ENCODE results near the gene VPS13D.
"Not testable (repeated sequence)": the region's sequence is repeated elsewhere in the genome, so short reads cannot be mapped to it uniquely, and the experiment has no call there.

The VPS13D gene

DNA sequence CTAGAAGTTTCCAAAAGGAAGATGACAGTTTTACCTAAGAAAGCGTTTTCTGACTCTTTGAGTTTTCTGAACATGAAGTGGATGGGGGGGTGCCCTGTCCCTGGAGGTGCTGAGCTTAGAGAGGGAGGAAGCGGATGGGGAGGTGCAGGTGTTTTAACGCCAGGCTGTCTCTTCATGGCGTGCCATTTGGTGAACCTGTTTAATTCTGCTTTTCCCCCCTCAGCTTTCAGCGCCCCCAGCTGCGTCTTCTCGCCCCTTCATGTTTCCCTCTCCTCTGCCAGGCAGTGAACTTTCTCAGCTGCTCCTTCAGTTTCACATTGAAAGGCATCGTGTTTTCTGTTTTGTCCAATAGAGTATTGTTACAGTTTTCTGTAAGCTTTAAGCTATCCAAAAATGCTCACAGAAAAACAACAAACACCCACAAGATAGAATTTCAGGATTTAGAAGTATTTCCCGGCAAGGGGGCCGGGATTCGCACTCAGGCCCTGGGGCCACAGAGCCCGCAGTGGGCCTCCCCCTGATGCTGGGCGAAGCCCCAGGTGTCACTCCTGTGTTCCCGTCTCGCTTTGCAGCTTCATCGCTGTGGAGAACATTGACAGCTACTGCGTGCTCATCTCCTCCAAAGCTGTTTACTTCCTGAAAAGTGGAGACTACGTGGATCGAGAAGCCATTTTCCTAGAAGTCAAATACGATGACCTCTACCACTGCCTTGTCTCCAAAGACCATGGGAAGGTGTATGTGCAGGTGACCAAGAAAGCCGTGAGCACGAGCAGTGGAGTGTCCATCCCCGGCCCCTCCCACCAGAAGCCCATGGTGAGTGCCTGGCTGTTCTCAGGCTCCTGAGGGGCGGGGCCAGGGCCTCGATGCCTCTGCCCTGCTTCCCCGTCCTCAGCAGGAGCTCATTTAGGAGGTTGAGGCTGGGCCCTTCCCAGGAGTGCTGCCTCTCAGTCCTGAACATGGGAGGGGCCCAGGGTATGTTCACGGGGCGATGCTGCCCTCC is 276.8 kb downstream of the VPS13D start:
- DNase-seq (ENCODE audit: low read depth, low spot score): no peak
- no peak overlapping the region for H3K4me3 ChIP-seq (ENCODE audit: low read length)

DNA sequence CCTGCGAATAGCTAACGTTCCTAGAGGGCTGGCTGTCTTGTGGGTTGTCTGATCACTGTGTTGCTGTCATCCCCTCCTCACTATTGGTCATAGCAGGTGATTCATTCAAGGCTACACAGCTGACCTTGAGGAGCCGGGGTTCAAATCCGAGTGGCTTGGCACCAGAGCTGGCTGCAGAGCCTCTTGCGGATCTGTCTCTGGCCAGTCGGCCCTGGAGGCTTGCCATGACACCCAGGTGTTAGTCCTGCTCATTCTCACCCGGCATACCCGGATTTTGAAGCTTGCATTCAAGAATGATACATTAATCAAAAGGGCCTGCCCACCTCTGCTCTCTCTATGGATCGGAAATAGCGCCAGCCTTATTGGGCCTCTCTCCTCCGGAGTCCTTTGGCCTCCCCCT is 277.8 kb downstream of the VPS13D start:
- no peak for DNase-seq (ENCODE audit: low read depth, low spot score)
- no peak overlapping the region for H3K4me3 ChIP-seq (ENCODE audit: low read length)

DNA sequence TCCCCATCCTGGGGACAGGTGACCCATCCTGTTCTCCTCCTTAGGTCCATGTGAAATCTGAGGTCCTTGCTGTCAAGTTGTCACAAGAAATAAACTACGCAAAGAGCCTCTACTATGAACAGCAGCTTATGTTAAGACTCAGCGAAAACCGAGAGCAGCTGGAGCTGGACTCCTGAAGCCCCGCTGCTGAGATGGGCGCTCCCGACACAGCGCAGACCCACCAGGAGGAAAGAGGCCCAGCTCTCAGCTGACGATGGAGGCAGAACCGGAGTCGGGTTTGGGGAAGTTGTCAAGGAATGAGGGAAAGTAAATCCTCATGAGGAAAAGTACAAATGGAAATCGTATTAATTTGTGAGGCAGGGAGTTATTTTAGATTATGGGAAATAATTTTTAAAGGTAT is 279.0 kb downstream of the VPS13D start:
- no peak for DNase-seq (ENCODE audit: low read depth, low spot score)
- no peak overlapping the region for H3K4me3 ChIP-seq (ENCODE audit: low read length)

DNA sequence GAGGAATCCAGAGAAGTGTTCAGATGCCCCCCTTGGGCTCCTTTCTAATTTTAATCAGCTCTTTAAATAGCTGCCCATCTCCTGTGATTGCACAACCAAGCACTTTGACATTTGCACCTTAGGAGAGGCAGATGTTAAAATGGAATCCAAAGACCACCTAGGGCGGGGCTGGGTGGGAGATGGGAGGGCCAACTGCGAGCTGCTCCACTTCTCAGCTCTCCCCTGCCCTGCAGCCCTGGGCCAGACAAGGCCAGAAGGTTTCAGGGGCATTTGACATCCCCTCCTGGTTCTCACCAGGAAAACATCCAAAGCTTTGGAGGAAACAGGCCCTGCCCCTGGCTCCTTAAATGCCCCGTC is 281.3 kb downstream of the VPS13D start:
- H3K4me3 ChIP-seq (ENCODE audit: low read length): no peak overlapping the region
- DNase-seq (ENCODE audit: low read depth, low spot score): no peak

DNA sequence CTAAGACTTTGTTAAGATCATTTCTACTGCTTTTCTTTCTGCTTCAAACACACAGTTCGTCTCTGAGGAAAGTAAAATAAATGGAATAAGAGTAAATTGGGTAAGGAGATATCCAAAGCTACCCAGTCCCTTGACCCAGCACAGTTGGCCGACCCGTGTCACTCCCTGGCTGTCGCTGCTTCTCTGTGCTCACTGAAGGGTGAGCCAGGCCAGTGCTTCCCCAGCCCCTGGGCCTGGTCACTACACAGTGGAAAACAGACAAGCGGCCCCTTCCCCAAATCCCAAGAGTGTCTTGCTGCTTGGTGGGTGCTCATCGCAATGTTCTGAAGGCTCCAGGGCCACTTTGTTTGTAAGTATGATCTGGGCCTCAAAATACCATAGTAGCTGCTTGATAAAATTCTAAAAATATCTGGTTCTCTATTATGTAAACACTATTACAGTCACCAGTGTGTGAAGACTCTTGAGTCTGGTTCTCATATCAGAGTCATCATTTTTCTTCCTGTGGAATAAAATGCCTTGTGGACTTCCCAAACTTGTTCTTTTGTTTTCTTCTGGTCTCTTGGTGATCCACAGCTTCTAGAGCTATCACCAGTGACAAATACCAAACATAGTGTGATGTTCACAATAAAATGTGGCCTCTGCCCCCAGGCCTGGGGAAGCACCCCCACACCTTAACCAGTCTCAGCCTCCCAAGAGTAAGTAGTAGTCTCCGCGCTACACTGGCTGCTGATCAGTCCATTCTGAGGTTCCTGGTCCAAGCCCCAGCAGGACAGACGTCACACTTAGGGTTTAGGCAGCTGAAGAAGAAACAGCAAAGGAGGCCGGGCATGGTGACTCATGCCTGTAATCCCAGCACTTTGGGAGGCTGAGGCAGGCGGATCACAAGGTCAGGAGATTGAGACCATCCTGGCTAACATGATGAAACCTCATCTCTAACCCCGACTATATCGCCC is 282.0 kb downstream of the VPS13D start:
- no peak for DNase-seq (ENCODE audit: low read depth, low spot score)
- H3K4me3 ChIP-seq (ENCODE audit: low read length): no peak overlapping the region

DNA sequence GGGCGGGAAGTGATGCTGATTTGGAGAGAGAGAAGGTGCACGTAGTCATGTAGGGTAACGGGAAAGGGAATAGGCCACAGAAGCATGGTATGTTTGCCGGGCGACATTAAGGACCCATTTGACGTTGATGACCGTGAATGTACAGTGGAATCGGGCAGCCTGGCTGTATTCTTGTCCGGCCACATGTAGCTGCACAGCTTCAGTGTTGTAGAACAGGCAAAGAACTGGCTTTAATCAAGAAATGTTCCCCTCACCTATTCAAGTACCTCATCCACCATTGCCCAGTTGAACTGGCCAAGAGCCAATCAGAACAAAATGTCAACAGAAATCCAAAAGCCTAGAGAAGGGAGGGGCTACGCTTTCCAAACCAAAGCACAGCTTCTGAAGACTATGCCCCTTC is 283.4 kb downstream of the VPS13D start:
- no peak for DNase-seq (ENCODE audit: low read depth, low spot score)

DNA sequence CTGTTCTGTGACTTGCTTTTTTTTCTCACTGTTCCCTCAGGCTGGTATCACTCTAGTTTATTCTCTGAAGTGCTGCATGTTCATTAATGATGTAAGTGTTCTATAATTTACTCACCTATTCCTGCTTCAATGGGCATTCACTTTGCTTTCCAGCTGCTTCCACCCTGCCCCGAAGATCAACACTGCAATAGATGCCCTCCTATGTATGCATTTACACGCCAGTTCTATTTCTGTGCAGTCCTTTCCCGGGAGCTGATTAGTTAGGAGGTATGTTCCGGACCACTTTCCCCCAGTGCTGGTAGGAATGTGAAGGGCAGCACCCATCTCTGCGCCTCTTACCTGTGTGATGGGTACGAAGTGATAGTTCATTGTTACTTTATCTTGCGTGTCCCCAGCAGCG is 284.8 kb downstream of the VPS13D start:
- H3K4me3 ChIP-seq (ENCODE audit: low read length): no peak overlapping the region
- DNase-seq (ENCODE audit: low read depth, low spot score): no peak

More for the DNA sequence above, 283.4 kb downstream of the VPS13D start:
- H3K4me3 ChIP-seq (ENCODE audit: low read length): no peak overlapping the region

DNA sequence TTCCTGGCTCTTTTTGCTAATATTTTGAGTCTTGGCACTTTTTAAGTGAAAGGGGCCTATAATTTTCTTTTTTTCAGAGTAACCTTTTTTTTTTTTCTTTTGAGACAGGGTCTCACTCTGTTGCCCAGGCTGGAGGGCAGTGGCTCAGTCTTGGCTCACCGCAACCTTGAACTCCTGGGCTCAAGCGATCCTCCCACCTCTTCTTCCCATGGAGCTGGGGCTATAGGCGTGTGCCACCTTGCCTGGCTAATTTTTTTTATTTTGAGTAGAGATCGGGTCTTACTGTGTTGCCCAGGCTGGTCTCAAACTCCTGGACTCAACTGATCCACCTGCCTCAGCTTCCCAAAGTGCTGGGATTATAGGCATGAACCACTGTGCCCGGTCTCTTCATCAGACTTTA is 285.4 kb downstream of the VPS13D start:
- H3K4me3 ChIP-seq (ENCODE audit: low read length): no peak overlapping the region
- no peak for DNase-seq (ENCODE audit: low read depth, low spot score)

DNA sequence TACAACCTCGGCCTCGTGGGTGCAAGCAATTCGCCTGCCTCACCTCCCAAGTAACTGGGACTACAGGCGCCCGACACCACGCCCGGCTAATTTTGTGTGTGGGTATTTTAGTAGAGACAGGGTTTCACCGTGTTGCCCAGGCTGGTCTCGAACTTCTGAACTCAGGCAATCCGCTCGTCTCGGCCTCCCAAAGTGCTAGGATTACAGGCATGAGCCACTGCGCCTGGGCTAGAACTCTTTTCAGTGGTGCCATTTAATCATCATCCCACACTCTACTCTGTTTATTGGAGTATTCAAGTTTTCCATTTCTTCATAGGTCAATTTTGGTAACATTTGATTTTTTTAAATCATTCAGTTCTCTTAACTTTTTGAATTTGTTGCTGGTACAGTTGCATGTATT is 286.9 kb downstream of the VPS13D start:
- DNase-seq (ENCODE audit: low read depth, low spot score): no peak
- H3K4me3 ChIP-seq (ENCODE audit: low read length): no peak overlapping the region

DNA sequence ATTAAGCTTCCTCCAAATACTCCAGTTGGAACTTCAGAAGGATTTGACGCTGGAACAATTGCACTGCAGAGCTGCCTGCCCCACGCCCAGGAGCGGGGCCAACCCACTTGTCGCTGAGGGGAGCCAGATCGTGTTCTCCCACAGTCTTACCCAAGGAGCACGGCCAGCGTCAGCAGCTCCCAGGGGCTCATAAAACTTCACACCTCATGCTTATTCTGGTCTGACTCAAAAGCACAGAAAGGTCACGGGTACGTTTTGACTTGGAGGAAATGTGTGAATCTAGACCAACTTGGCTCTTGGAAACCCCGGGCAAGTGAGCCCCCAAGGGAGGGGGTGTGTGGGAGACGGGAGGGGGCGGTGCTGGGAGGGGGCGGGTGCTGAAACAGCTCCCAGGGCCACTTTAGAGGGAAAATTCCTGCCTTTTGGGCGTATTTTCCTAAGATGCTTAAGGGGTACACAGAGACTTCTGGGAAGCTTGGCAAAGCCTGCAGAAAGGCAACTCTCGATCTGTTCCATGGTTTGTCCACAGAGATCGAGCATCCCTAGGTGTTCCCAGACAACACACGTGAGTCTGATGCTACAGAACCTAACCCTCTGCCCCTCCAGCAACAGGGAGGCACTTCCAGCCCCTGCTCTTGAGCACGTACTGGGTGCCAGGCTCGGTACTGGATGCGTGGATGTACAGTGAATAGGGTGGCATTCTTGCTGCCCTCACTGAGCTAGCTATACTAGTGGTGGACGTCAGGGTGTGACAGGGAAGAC is 289.3 kb downstream of the VPS13D start:
- DNase-seq (ENCODE audit: low read depth, low spot score): no peak
- H3K4me3 ChIP-seq (ENCODE audit: low read length): no peak overlapping the region

DNA sequence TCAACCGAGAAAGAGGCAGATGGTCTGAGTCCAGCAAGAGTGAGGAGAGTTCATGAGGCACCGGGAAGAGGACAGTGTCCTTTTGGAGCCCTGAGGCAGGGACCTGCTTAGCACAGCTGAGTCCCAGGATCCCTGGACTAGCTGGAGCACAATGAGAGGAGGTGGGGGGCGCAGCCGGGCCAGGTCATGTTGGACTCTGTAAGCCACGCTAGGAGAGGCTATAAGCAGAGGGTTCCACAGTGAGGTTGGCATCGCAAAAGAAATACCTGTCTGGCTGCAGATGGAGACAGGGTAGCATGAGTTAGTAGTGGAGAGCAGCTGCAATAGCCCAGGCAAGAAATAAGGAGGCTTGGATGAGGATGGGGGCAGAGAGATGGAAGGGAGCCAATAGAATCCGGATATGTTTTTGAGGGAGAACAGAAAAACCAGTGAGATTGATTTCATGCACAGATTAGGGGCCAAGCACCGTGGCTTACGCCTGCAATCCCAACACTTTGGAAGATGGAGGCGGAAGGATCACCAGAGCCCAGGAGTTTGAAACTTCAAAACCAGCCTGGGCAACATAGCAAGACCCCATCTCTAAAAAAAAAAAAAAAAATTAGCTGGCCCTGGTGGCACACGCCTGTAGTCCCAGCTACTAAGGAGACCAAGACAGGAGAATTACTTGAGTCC is 290.0 kb downstream of the VPS13D start:
- DNase-seq (ENCODE audit: low read depth, low spot score): no peak
- H3K4me3 ChIP-seq (ENCODE audit: low read length): no peak overlapping the region

DNA sequence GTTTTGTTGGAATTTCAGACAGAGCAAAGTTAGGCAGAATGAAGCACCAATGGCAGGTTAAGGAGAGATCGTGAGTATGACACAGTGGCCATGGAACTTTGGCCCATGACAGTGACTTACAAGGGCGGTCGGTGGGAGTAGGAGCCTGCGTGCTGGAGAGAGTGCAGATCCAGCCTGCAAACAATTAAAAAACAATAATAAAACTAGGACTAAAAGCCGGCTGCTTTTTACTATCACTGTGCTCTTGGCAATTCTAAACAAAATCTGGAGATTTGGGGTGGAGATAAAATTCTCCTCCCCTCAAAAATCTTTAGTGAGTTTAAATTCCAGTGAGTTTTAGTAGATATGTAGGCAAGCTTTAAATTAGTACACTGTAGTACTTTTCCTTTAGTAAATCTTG is 291.3 kb downstream of the VPS13D start:
- no peak overlapping the region for H3K4me3 ChIP-seq (ENCODE audit: low read length)
- DNase-seq (ENCODE audit: low read depth, low spot score): no peak

DNA sequence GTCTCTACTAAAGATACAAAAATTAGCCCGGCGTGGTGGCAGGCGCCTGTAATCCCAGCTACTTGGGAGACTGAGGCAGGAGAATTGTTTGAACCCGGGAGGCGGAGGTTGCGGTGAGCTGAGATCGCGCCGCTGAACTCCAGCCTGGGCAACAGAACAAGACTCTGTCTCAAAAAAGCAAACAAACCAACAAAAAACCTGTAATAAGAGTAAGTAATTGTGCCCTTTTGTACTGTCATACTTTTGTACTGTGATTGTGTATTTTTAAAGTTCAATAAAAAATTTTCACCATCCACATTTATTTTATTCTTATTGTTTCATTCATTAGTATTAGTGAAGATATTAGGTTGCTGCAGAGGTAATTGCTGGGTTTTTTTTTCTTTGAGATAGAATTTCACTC is 292.9 kb downstream of the VPS13D start:
- not testable (repeated sequence) for H3K4me3 ChIP-seq (ENCODE audit: low read length); DNase-seq (ENCODE audit: low read depth, low spot score)

DNA sequence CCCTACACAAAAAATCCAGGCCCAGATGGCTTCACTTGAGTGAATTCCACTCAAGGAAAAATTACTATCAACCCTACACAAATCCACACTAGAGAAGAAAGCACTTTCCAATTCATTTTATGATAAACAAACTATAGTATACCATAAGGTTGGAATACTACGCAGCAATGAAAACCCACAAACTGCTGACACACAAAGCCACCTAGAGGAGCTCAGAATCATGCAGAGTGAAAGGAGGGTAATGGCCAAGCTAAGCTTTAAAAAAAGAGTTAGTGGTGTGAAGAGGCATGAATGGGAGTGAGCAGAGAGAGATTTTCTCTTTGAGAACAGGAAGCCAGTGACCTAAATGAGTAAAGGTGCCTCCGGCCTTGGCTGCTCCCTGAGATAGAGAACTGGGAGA is 294.4 kb downstream of the VPS13D start:
- no peak overlapping the region for H3K4me3 ChIP-seq (ENCODE audit: low read length)
- DNase-seq (ENCODE audit: low read depth, low spot score): no peak

DNA sequence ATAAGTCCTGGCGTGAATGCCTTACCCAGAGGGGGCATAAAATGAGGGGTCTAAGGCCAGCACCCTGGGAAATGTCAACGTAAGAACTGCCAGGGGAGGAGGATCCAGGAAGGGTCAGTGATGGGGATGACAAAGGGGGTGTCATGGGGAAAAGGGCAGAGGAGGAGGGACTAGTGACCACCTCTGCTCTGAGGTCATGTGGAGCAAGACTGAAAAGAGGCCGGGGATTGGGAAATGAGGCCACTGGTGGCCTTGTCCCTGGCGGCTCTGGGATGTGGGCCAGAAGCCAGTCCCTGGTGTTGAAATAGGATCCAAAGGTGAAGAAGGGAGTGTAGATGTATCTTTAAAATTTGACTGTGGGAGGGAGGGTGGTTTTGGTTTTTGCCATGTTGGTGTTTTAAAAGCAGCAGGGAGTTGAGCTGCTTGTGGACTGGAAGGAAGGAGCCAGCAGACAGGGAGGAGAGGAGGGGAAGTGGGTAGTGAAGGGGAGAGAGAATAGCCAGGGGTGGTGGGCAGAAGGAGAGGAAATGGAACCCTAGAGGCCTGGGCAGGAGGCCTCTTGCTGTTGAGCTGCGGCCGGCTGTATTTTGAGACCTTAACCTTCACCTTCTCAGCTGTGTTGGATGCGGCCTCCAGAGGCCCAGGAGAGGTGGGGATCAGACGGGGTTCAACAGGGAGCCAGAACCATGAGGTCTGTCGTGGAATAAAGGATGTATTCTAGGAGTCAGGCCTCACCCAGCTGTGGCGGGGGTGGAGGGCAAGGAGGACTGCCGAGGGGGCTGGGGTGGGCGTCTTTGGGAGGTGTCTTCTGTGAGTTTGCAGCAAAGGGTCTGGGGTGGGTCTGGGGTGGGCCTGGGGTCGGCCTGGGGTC is 295.7 kb downstream of the VPS13D start:
- no peak overlapping the region for H3K4me3 ChIP-seq (ENCODE audit: low read length)
- DNase-seq (ENCODE audit: low read depth, low spot score): no peak

DNA sequence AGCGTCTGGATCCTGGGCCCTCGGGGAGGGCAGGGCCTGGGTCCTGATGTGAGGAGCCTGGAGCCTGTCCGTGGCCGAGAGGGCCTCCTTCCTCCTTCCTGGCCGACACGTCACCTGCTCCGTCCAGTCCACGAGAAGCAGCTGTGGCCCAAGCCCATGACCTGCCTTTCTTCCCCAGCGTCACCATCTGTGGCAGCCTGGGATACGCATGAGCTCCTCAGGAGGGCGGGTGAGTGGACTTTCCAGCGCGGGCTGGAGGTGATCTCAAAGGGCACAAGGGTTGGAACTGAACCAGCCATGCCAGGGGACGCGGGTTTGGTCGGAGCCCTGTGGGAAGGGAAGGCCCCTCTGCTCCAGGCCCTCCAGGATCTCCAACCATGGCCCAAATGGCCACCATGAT is 297.7 kb downstream of the VPS13D start:
- H3K4me3 ChIP-seq (ENCODE audit: low read length): no peak overlapping the region
- DNase-seq (ENCODE audit: low read depth, low spot score): no peak

DNA sequence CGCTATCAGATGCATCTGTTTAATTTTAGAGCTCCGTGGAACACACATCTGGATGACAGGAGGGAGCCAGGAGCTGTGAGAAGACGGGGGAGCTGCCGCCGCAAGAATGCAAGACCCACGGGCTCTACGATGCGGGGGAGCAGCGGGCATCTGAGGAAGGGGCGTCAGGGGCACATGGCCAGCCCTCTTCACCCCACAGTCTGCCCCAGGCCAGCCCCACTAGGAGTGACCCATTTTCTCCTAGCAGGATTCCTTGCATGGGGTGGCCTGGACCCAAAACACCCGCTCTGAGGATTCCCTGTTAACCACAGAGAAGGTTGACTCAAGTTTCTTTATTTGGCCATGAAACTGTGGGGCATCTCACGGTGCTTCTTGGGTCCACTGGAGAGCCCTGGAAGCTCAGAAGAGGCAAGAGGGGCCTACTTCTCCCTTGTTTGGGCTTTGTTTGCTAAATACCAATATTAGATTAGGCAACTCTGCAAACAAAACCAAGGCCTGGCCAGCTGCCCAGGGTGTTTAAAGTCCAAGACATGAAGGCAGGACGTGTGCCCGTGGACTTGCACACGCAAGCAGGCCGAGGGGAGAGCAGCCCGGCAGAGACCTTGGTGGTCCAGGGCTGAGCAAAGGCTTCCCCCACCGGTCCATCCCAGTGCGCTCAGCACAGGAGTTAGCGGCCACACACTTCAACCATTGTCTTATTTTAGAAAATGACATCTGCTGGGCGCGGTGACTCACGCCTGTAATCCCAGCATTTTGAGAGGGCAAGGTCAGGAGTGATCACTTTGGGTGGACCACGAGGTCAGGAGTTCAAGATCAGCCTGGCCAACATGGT is 298.4 kb downstream of the VPS13D start:
- H3K4me3 ChIP-seq (ENCODE audit: low read length): no peak overlapping the region
- no peak for DNase-seq (ENCODE audit: low read depth, low spot score)

Measured in Jurkat, Clone E6-1 (cell line).